ENCODE data around the gene MEG3. TPM values are rescaled to one million over a fixed set of nuclear protein-coding genes. Genes with fewer than 3 reads are reported as not detected.

The MEG3 gene
- total and polyA plus RNA-seq, 2 experiments from 2014 or later: not detected

DNA sequence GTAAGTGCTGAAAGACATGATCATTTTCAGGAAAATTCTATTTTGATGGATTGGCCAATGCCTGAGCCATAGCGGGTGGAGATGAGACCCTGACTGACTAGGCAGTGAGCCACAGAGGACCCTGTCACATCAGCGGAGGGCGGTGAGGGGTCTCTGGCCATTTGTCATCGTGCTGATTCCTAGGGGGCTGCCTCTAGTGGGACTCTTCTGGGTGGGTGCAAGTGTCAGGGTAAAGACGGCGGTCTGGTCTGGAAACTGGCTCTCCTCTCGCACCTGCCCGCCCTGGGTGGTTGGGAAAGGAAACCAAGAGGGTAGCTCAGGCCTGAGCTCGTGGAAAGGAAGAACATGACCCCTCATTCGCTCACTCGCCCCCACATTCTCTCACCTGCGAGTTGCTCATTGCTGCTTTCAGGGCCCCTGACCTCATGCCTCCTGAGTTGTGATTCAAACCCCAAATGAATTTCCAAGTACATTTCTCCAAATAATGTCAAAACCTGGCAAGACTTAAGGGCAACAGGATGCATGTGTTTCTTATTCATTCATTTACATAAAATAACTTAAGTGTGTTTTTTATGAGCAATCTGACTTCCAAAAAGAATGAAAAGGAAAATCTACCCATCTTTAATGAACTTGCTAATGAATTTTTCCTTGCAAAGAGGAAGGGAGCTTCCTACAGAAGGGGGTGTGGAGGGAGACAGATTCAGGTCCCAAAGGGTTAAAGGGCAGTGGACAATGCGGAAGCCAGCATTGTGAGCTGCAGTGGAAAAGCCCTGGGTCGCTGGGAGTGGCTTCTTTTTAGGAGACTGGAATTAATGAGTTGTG lies 12.8 kb downstream of the MEG3 start (continued):
- TF ChIP-seq, protein P1, sequence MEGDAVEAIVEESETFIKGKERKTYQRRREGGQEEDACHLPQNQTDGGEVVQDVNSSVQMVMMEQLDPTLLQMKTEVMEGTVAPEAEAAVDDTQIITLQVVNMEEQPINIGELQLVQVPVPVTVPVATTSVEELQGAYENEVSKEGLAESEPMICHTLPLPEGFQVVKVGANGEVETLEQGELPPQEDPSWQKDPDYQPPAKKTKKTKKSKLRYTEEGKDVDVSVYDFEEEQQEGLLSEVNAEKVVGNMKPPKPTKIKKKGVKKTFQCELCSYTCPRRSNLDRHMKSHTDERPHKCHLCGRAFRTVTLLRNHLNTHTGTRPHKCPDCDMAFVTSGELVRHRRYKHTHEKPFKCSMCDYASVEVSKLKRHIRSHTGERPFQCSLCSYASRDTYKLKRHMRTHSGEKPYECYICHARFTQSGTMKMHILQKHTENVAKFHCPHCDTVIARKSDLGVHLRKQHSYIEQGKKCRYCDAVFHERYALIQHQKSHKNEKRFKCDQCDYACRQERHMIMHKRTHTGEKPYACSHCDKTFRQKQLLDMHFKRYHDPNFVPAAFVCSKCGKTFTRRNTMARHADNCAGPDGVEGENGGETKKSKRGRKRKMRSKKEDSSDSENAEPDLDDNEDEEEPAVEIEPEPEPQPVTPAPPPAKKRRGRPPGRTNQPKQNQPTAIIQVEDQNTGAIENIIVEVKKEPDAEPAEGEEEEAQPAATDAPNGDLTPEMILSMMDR (conservative IDR thresholded peaks at IDR 0.05; ENCODE audit: low read depth in 2 of 2): no peak
- TF ChIP-seq JUNB (IDR thresholded peaks at IDR 0.05; ENCODE audit: unreplicated experiment) (no peak), EZH2phosphoT487 (IDR thresholded peaks at IDR 0.05; ENCODE audit: unreplicated experiment) (no peak), NANOG (IDR thresholded peaks at IDR 0.05; ENCODE audit: borderline replicate concordance) (no peak), STAT1 (IDR thresholded peaks at IDR 0.05; ENCODE audit: unreplicated experiment) (no peak), EZH2 (IDR thresholded peaks at IDR 0.05; ENCODE audit: low read depth, unreplicated experiment) (no peak)
- TF ChIP-seq, protein P2, sequence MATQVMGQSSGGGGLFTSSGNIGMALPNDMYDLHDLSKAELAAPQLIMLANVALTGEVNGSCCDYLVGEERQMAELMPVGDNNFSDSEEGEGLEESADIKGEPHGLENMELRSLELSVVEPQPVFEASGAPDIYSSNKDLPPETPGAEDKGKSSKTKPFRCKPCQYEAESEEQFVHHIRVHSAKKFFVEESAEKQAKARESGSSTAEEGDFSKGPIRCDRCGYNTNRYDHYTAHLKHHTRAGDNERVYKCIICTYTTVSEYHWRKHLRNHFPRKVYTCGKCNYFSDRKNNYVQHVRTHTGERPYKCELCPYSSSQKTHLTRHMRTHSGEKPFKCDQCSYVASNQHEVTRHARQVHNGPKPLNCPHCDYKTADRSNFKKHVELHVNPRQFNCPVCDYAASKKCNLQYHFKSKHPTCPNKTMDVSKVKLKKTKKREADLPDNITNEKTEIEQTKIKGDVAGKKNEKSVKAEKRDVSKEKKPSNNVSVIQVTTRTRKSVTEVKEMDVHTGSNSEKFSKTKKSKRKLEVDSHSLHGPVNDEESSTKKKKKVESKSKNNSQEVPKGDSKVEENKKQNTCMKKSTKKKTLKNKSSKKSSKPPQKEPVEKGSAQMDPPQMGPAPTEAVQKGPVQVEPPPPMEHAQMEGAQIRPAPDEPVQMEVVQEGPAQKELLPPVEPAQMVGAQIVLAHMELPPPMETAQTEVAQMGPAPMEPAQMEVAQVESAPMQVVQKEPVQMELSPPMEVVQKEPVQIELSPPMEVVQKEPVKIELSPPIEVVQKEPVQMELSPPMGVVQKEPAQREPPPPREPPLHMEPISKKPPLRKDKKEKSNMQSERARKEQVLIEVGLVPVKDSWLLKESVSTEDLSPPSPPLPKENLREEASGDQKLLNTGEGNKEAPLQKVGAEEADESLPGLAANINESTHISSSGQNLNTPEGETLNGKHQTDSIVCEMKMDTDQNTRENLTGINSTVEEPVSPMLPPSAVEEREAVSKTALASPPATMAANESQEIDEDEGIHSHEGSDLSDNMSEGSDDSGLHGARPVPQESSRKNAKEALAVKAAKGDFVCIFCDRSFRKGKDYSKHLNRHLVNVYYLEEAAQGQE (IDR thresholded peaks at IDR 0.05; ENCODE audit: unreplicated experiment): no peak

DNA sequence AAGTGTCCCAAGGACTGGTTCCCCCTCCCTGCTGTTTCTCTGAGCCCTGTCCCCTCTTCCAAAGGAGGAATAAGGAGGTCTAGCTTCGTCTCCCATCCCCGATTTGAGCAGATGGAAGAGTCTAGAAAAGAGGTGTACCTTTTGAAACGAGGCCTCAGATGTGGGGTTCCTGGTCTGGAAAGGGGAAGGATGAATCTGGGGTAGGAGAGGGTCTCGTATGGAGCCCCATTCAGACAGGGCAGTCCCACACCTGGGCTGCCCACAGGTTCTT lies 13.3 kb downstream of the MEG3 start:
- no peaks in the 10 kb centered on the region for H3K9me2 ChIP-seq (ENCODE audit: insufficient read depth)
- peaks cover 23% of the 10 kb centered on the region for H3K27me3 Mint-ChIP-seq (ENCODE audit: insufficient read depth, low read depth, poor library complexity)
- no peaks in the 10 kb centered on the region for H3K36me3 ChIP-seq (ENCODE audit: insufficient read depth)
- no peaks in the 10 kb centered on the region; the same call in 2 of the 3 replicates for H3K36me3 Mint-ChIP-seq (ENCODE audit: low read depth)
- peak overlapping the region; percentile 16; the same call in 1 of the 2 replicates for H3K27ac Mint-ChIP-seq
- H4K20me1 ChIP-seq (replicated peaks; ENCODE audit: insufficient read depth): no peaks in the 10 kb centered on the region
- peaks cover 46% of the 10 kb centered on the region for H3K4me1 Mint-ChIP-seq
- H3K4me3 Mint-ChIP-seq: no peak overlapping the region; the same call in 2 of the 3 replicates
- no peaks in the 10 kb centered on the region for H3K79me2 ChIP-seq (replicated peaks; ENCODE audit: insufficient read depth)
- no peak for DNase-seq (ENCODE audit: low spot score)
- no peaks in the 10 kb centered on the region for H3K27me3 ChIP-seq (ENCODE audit: insufficient read depth)
- peaks cover 19% of the 10 kb centered on the region for H3K4me1 ChIP-seq (ENCODE audit: insufficient read depth)
- no peaks in the 10 kb centered on the region for H3K9me3 Mint-ChIP-seq
- no peak for ATAC-seq
- H3K4me3 ChIP-seq: no peak overlapping the region
- peak overlapping the region; percentile 91 for H2AFZ ChIP-seq
- H3K4me2 ChIP-seq: no peak overlapping the region
- H3K27ac ChIP-seq (ENCODE audit: low read depth): no peak overlapping the region
- no peaks in the 10 kb centered on the region for H3F3A ChIP-seq (replicated peaks; ENCODE audit: low read depth)
- TF ChIP-seq ZNF331 (CRISPR knock-in tag; IDR thresholded peaks at IDR 0.05; ENCODE audit: low read depth): no peak
- no peak for TF ChIP-seq CREB1 (CRISPR knock-in tag; IDR thresholded peaks at IDR 0.05; ENCODE audit: low read depth)
- TF ChIP-seq, protein P1 (conservative IDR thresholded peaks at IDR 0.05; ENCODE audit: low read depth in 2 of 2): no peak
- TF ChIP-seq, protein P3, sequence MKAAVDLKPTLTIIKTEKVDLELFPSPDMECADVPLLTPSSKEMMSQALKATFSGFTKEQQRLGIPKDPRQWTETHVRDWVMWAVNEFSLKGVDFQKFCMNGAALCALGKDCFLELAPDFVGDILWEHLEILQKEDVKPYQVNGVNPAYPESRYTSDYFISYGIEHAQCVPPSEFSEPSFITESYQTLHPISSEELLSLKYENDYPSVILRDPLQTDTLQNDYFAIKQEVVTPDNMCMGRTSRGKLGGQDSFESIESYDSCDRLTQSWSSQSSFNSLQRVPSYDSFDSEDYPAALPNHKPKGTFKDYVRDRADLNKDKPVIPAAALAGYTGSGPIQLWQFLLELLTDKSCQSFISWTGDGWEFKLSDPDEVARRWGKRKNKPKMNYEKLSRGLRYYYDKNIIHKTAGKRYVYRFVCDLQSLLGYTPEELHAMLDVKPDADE (IDR thresholded peaks at IDR 0.05): no peak
- no peak for TF ChIP-seq JUNB (IDR thresholded peaks at IDR 0.05; ENCODE audit: unreplicated experiment)
- no peak for TF ChIP-seq ZNF114 (CRISPR knock-in tag; IDR thresholded peaks at IDR 0.05)
- TF ChIP-seq NANOG (IDR thresholded peaks at IDR 0.05; ENCODE audit: borderline replicate concordance): no peak
- TF ChIP-seq STAT1 (IDR thresholded peaks at IDR 0.05; ENCODE audit: unreplicated experiment): no peak
- TF ChIP-seq EZH2 (IDR thresholded peaks at IDR 0.05; ENCODE audit: low read depth, unreplicated experiment): no peak
- TF ChIP-seq, protein P2 (IDR thresholded peaks at IDR 0.05; ENCODE audit: unreplicated experiment): no peak

Data from GM23338 (cell line).